ENCODE data around the gene S1PR4. TPM values are rescaled to one million over a fixed set of nuclear protein-coding genes. Genes with fewer than 3 reads are reported as not detected.

S1PR4 gene
- total RNA-seq, 2 experiments from 2014 or later = 70.2 to 73.7 TPM

DNA sequence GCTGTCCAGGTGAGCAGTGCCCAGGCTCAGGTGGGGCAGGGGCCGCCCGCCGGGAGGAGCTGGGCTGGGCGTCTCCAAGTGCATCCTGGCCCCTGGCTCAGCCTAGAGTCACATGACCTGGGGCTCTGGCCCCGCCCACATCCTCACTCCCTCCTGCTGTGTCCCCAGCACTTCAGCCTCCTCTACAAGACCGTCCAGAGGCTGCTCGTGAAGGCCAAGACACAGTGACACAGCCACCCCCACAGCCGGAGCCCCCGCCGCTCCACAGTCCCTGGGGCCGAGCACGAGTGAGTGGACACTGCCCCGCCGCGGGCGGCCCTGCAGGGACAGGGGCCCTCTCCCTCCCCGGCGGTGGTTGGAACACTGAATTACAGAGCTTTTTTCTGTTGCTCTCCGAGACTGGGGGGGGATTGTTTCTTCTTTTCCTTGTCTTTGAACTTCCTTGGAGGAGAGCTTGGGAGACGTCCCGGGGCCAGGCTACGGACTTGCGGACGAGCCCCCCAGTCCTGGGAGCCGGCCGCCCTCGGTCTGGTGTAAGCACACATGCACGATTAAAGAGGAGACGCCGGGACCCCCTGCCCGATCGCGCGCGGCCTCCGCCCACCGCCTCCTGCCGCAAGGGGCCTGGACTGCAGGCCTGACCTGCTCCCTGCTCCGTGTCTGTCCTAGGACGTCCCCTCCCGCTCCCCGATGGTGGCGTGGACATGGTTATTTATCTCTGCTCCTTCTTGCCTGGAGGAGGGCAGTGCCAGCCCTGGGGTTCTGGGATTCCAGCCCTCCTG is 29.1 kb downstream of the S1PR4 start:
- H3K27me3 Mint-ChIP-seq = no peaks in the 10 kb centered on the region
- ChIA-PET CTCF (no interaction called here), POLR2A (interaction anchor here (0.6 kb wide), 1 partner anchor 13 kb away, joined by 3 read pairs; no protein-coding TSS in a partner anchor)
- Histone ChIP-seq H3K4me1 (ENCODE audit: insufficient read depth, low read length) (peaks cover 6% of the 10 kb centered on the region), H3K27ac (ENCODE audit: low read depth in 1 of 2, low read length in 2 of 2) (no peak overlapping the region), H3K9me3 (ENCODE audit: control insufficient read depth in 1 of 2, insufficient read depth in 1 of 2, low read length in 2 of 2) (no peaks in the 10 kb centered on the region), H3K36me3 (ENCODE audit: insufficient read depth, low read length) (peaks cover 38% of the 10 kb centered on the region), H3K4me3 (ENCODE audit: low read length) (no peak overlapping the region), H3K27me3 (ENCODE audit: control insufficient read depth in 1 of 2, insufficient read depth in 2 of 2, low read length in 2 of 2) (no peaks in the 10 kb centered on the region)
- no peaks in the 10 kb centered on the region for H3K9me3 Mint-ChIP-seq
- H3K27ac Mint-ChIP-seq = no peak overlapping the region
- H3K36me3 Mint-ChIP-seq (ENCODE audit: low read depth) = peaks cover 20% of the 10 kb centered on the region
- ATAC-seq (ENCODE audit: poor library complexity) (no peak), DNase-seq (no peak)
- H3K4me3 Mint-ChIP-seq = no peak overlapping the region
- no peaks in the 10 kb centered on the region for H3K4me1 Mint-ChIP-seq (ENCODE audit: low read depth)
- intact Hi-C loops (cut with DNase I, micrococcal nuclease) = no loop called here
- TF ChIP-seq, protein P1, sequence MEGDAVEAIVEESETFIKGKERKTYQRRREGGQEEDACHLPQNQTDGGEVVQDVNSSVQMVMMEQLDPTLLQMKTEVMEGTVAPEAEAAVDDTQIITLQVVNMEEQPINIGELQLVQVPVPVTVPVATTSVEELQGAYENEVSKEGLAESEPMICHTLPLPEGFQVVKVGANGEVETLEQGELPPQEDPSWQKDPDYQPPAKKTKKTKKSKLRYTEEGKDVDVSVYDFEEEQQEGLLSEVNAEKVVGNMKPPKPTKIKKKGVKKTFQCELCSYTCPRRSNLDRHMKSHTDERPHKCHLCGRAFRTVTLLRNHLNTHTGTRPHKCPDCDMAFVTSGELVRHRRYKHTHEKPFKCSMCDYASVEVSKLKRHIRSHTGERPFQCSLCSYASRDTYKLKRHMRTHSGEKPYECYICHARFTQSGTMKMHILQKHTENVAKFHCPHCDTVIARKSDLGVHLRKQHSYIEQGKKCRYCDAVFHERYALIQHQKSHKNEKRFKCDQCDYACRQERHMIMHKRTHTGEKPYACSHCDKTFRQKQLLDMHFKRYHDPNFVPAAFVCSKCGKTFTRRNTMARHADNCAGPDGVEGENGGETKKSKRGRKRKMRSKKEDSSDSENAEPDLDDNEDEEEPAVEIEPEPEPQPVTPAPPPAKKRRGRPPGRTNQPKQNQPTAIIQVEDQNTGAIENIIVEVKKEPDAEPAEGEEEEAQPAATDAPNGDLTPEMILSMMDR (IDR thresholded peaks at IDR 0.05) = no peak

DNA sequence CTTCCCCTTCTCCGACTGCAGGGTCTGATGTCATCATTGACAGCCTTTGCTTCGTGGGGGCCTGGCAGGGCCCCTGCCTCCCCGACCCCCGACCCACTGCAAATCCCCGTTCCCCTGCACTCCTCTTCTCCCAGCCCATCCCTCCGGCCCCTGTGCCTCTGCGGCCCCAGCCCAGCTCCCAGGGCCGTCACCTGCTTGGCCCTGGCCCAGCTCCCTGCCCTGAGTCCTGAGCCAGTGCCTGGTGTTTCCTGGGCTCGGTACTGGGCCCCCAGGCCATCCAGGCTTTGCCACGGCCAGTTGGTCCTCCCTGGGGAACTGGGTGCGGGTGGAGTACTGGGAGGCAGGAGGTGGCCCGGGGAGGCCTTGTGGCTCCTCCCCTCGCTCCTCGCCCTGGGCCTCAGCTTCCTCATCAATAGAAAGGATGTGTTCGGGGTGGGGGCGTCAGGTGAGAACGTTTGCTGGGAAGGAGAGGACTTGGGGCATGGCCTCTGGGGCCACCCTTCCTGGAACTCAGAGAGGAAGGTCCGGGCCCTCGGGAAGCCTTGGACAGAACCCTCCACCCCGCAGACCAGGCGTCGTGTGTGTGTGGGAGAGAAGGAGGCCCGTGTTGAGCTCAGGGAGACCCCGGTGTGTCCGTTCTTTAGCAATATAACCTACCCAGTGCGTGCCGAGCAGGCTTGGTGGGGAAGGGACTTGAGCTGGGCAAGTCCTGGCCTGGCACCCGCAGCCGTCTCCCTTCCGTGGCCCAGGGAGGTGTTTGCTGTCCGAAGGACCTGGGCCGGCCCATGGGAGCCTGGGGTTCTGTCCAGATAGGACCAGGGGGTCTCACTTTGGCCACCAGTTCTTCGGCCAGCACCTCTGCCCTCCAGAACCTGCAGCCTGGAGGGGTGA is 30.0 kb downstream of the S1PR4 start:
- Histone ChIP-seq H3K4me3 (ENCODE audit: low read length) (no peak overlapping the region), H3K27ac (ENCODE audit: low read depth in 1 of 2, low read length in 2 of 2) (no peak overlapping the region), H3K4me1 (ENCODE audit: insufficient read depth, low read length) (peaks cover 6% of the 10 kb centered on the region), H3K36me3 (ENCODE audit: insufficient read depth, low read length) (peaks cover 38% of the 10 kb centered on the region), H3K27me3 (ENCODE audit: control insufficient read depth in 1 of 2, insufficient read depth in 2 of 2, low read length in 2 of 2) (no peaks in the 10 kb centered on the region), H3K9me3 (ENCODE audit: control insufficient read depth in 1 of 2, insufficient read depth in 1 of 2, low read length in 2 of 2) (no peaks in the 10 kb centered on the region)
- intact Hi-C loops (cut with DNase I, micrococcal nuclease) = no loop called here
- Mint-ChIP-seq H3K9me3 (no peaks in the 10 kb centered on the region), H3K4me3 (no peak overlapping the region), H3K27me3 (no peaks in the 10 kb centered on the region), H3K27ac (no peak overlapping the region), H3K36me3 (ENCODE audit: low read depth) (peaks cover 20% of the 10 kb centered on the region), H3K4me1 (ENCODE audit: low read depth) (no peaks in the 10 kb centered on the region)
- no peak for DNase-seq
- CTCF ChIA-PET = no interaction called here
- ATAC-seq (ENCODE audit: poor library complexity) = no peak
- TF ChIP-seq, protein P1 (IDR thresholded peaks at IDR 0.05) = no peak
- POLR2A ChIA-PET = interaction anchor here (1.5 kb wide), 1 partner anchor 22 kb away, joined by 3 read pairs; the partner anchor contains the start of gene NCLN

DNA sequence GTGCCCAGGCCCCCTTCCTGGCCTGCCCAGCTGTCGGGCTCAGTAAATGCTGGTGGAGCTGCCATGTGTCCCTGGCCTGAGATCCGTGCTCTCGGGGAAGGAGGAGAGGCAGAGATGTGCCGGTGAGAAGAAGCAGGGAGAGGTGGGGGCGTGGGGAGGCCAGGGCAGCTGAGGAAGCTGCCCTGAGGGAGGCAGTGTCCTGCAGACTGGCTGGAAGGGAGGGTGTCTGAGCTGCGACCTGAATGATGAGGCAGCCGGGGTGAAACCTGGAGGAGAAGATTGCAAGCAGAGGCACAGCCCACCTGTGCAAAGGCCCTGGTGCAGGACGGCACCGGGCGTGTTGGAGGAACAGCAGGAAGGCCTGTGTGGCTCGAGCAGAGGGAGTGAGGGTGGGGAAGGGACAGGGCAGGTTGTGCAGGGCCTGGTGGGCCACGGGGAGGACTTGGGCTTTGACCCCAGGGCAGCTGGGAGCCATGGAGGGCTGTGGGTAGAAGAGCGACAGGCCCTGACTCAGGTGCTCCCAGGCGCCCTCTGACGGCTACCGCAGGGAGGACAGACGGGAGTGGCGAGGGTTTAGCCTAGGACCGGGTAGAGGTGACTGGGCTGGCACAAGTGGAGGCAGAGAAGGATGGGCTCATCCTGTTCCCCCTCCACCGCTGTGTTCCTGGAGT is 31.9 kb downstream of the S1PR4 start:
- H3K4me1 Mint-ChIP-seq (ENCODE audit: low read depth) = no peaks in the 10 kb centered on the region
- intact Hi-C loops (cut with DNase I, micrococcal nuclease) = loop anchor here (1.0 to 2.0 kb wide), 2 partner anchors 248 kb away; no protein-coding TSS in a partner anchor
- CTCF ChIA-PET = interaction anchor here (1.3 to 1.7 kb wide), 3 partner anchors 135 to 260 kb away, joined by 4 to 7 read pairs (median 6); no protein-coding TSS in a partner anchor
- no peak overlapping the region for H3K4me3 ChIP-seq (ENCODE audit: low read length)
- H3K9me3 ChIP-seq (ENCODE audit: control insufficient read depth in 1 of 2, insufficient read depth in 1 of 2, low read length in 2 of 2) = no peaks in the 10 kb centered on the region
- peaks cover 6% of the 10 kb centered on the region for H3K4me1 ChIP-seq (ENCODE audit: insufficient read depth, low read length)
- peak; percentile 94 for ATAC-seq (ENCODE audit: poor library complexity)
- H3K27ac Mint-ChIP-seq = no peak overlapping the region
- H3K36me3 Mint-ChIP-seq (ENCODE audit: low read depth) = peaks cover 14% of the 10 kb centered on the region
- H3K27me3 Mint-ChIP-seq = no peaks in the 10 kb centered on the region
- POLR2A ChIA-PET = no interaction called here
- no peaks in the 10 kb centered on the region for H3K27me3 ChIP-seq (ENCODE audit: control insufficient read depth in 1 of 2, insufficient read depth in 2 of 2, low read length in 2 of 2)
- TF ChIP-seq, protein P1 (IDR thresholded peaks at IDR 0.05) = peak; percentile 70
- H3K36me3 ChIP-seq (ENCODE audit: insufficient read depth, low read length) = peaks cover 20% of the 10 kb centered on the region
- H3K9me3 Mint-ChIP-seq = no peaks in the 10 kb centered on the region
- H3K27ac ChIP-seq (ENCODE audit: low read depth in 1 of 2, low read length in 2 of 2) = no peak overlapping the region
- DNase-seq = peak; percentile 52 to 78 (median 66)
- no peak overlapping the region for H3K4me3 Mint-ChIP-seq
